Embryonic facial prominence (tissue), 1 donor: ENCODE measurements around the gene SNX5.
A peak's percentile ranks its signal among the peaks of the same experiment; 100 is the strongest.

Source experiments
- DNase-seq: peaks from one replicate; pipeline ENCODE4 v3.0.0-alpha.2; 2016; ENCODE audit errors: extremely low spot score

SNX5 gene

DNA sequence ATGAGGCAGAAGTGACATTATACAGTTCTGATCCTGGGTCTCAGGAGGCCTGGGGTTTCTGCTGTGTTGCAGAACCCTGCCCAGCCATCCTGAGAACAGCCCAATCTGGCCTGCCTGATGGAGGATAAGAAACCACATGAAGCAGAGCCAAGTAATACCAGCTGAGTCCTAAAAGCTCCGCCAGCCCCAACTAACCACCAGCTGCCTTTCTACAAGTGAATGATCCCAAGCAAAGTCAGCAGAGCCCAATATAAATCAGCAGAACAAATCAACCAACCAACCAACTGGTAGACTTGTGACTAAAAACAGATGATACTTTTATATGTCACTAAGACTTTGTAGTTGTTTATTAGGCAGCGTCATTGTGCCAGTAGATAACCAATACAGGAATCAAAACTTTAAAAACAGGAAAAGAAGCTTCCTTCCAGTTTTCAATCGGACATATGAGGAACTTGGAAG lies 52.1 kb downstream of the SNX5 start:
- DNase-seq: no peak

DNA sequence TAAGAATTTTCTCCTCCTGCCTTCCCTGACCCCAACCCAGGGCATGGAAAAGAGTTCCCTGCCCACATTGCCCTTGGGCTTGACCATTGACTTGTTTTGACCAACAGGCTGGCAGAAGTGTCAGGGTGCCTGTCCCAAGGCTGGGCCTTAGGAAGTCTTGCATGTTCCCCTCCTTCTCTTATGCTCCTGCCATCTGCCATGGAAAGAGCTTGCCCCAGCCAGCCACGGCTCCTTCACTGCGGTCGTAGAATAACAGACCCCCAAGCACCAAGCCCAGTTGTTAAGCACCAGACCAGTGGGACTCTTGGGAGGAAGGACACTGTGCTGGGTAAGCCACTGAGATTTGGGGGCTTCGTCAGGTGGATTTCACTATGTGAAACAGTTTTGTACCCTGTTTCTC lies 53.6 kb downstream of the SNX5 start:
- DNase-seq: no peak

DNA sequence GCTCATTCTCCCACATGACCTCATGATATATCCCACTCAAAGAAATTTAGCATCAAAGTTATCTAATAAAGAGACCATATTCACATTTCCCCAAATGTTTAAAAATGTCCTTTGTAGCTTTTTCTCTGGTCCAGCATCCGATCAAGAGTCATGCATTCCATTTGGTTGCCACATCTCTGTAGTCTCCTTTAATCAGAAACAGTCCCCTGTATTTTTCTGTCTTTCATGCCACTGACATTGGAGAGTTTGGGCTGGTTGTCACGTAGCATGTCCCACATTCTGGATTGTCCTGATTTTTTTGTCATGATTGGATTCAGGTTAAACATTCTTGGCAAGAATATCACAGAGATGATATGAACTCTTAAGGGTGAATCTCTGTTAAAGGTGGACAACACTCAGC lies 55.7 kb downstream of the SNX5 start:
- no peak for DNase-seq

DNA sequence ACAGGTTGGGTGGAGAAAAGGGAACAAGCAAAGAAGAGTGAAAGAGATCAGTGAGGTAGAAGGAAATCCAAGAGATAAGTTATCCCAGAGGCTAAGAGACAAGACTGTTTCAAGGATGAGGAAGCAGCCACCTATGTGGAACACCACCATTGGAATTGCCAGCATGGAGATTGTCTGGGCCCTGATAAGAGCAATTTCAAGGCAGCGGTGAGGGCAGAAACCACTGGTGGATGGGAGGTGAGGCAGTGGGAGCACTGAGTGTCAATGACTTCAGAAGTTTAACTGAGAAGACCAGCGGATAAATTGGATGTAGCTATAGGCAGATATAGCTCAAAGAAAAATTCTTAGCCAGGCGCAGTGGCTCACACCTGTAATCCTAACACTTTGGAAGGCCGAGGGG lies 56.7 kb downstream of the SNX5 start:
- DNase-seq: no peak

DNA sequence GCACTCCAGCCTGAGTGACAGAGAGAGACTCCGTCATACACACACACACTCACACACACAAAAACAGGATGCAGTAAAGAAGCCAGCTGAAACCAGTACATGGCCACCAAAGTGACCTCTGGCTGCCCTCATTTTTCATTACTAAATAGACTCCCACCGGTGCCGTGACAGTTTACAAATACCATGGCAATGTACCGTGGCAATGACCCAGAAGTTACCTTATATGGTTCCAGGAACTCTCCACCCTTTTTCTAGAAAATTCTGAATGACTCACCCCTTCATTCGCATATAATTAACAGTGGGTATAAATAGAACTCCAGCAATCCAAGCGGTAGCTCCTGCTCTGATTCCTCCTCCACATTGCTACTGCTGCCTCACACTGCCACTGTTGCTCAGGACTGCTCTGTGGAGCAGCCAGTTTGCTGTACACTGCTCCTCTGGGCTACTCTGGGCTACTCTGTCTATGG lies 57.7 kb downstream of the SNX5 start:
- DNase-seq: peak; percentile 36

DNA sequence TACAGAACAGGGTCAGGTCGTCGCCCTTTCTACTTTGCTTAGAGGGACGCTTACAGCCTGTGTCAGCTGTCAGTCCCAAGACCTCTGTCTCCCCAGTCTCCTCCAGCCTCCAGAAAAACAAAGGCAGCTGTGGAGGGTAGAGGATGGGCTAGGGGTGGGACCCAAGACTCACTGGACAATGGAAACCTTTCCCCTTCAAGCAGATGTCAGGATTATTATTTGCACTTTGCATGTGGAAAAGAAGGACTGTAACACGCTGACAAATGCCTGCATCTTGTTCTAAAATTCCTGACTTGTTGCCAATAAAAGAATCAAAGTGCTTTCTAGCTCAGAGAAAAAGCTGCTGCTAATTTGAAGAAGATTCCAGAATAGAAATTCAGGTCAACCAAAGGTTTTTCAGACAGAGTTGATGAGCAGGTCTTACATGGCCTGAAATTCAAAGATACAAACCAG lies 58.7 kb downstream of the SNX5 start:
- no peak for DNase-seq

DNA sequence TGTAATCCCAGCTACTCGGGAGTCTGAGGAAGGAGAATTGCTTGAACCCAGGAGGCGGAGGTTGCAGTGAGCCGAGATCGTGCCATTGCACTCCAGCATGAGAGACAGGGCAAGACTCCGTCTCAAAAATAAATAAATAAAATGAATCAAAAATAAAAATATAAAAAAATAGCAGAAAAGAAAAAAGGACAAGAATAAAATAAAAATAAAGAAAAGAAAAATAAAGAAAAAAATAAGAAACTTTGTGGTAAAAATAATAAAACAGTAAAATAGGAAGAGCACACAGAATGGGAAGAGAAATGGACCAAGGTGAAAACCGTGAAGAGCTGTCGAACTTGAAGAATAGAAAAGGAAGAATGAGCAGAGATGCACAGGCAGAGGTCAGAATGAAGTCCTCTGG lies 63.0 kb downstream of the SNX5 start:
- DNase-seq: no peak

DNA sequence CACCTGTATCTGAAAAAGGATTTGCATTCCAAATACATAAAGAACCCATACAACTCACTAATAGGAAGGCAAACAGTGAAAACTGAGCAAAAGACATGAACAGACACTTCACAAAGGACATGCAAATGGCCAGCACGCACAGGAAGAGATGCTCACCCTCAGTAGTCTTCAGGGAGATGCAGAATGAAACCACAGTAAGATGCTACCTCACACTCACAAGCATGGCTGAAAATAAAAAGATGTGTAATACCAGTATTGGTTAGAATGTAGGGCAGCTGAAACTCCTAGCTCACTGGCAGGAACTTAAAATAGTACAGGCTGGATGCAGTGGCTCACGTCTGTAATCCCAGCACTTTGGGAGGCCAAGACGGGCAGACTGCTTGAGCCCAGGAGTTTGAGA lies 64.6 kb downstream of the SNX5 start:
- DNase-seq: no peak

DNA sequence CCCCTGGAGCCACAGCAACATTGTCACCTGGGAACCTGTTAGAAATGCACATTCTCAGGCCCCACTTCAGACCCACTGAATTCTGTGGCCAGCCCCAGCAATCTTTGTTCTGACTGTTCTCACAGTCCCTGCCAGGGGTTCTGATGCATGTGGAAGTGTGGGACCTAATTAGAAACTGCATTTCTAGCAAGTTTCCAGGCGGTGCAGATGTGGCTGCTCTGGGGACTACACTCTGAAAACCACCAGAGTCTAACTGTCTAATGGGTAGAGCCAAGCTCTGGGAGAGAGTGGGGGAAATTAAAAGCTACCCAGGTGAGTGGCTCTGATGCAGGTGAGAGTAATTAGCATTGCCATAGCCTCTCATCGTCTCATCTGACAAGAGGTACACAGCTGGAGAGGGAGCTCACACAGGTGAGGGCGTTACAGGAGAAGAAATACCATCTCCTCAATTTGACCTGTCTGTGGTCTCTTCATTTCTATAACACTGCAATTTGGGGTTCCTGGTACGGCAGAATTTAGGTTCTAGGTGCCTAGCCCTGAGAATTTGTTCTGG lies 66.0 kb downstream of the SNX5 start:
- DNase-seq: no peak

DNA sequence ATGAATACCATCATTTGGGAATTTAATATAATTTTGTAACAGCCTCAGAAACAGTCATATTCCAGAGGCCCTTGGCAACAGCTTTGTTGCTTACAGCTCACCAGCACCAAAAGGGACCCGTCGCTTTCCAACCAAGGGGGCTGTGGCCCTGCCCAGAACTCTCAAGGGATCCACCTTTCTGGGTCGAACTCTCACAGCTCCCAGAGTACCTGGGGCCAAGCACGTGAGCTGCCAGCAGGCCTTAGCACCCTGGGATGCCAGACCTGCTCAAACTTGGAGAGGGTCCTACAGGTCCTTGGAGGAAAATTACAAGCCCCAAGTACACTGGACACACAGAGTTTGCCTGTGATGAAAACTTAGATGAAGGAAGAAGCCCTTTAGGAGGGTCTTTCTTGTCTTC lies 66.6 kb downstream of the SNX5 start:
- no peak for DNase-seq

DNA sequence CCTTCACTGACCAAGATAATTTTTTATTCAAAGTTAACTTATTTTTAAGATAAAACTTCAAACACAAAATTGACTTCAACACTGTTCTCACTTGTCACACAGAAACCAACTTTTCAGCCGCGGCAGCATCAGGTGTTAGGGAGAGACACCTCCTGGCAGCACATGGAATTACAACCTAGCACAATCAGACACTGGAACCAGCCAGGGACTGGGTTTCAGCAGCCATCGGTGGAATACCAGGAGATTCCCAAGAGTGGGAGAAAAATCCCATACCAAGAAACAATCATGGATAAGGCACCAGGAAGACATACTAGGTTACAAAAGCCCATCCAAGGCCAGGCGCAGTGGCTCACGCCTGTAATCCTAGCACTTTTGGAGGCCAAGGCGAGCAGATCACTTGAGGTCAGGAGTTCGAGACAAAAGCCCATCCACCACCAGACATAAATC lies 70.0 kb downstream of the SNX5 start:
- DNase-seq: peak; percentile 59

DNA sequence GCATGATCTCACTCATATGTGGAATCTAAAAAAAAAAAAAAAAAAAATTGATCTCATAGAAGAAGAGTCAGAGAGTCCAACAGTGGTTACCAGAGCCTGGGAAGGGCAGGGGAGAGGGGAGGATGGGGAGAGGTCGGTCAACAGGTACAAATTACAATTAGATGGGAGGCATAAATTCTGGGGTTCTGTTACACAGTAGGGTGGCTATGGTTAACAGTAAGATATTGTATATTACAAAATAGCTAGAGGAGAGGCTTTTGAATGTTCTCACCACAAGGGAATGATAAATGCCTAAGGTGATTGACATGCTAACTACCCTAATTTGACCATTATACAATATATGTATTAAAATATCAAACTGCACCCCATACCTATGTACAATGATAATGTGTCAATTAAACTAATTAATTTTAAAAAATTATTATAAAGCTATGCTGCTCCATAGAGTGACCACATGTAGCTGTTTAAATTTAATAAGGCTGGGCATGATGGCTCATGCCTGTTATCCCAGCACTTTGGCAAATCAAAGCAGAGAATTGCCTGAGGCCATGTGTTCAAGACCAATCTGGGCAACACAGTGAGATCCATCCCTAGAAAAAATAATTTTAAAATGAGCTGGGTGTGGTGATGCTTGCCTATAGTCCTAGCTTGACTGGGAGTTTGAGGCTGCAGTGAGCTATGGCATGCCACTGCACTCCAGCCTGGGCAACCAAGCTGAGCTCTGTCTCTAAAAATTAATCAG lies 70.9 kb downstream of the SNX5 start:
- DNase-seq: no peak

DNA sequence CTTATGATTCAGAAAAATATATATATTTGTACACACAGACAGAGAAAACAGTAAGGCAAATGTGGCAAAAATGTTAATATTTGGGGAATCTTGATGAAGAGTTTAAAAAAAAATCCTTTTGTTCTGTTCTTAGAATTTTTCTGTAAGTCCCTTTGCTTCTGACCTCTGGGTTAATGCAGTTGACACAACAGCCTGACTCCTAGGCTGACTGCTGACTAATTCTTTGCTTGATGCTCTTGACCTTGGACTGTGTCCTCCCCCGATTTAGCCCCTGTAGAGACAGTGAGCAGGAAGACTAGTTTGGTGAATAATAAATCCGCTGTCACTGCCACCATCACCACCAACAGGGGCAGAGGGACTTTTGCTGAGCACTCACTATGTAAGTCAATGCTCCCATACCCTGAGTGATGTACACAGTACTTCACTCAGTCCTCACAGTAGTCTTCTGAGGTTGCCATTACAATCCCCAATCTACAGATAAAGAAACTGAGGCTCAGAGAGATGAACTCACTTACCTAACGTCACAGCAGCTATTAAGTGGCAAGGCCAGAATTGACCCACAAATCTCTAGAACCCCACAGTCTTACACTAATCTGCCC lies 71.7 kb downstream of the SNX5 start:
- DNase-seq: no peak

DNA sequence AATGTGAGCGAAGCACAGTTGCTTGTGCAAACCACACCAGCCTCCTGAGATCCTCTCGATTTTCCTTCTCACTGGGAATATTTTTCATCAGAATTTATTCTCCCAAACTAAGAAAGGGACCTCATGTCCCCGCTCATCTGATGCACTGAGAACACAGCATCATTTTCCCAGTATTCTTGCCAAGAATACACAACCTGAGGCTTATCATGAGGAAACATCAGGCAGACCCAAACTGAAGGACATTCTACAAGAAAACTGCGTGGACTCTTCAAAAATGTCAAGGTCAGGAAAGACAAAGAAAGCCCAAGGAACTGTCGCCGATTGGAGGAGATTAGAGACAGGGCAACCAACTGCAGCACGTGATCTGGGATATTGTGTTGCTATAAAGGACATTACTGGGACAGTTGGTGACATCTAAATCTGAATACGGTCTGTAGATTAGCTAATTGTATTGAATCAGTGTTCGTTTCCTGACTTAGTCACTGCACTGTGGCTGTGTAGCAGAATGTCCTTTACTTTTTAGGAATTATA lies 72.3 kb downstream of the SNX5 start:
- DNase-seq: no peak

DNA sequence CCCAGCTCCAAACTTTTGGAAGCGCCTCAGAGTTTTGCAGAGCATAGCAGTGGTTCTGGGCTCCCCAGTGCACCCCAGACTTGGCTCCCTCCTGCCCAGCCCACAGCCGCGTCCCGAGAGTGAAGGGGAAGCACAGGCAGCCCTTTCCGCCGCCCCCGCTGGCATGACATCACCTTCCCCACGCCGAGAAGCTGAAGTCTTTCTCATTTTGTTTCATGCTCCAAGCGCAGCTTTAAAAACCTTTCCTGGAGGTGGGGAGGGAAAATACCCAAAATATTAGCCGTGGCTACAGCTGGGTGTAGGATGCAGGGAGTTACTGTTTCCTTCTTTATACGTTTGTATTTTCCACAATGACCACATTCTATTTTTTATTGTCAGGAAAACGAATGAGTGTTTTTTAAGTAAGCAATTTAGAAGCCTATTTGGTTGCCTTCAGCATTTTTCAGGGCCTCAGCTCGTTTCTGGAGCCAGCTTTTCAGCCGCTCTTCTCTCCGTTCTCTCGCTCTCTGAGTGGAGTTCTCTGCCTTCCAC lies 72.9 kb downstream of the SNX5 start:
- peak; percentile 40 for DNase-seq

DNA sequence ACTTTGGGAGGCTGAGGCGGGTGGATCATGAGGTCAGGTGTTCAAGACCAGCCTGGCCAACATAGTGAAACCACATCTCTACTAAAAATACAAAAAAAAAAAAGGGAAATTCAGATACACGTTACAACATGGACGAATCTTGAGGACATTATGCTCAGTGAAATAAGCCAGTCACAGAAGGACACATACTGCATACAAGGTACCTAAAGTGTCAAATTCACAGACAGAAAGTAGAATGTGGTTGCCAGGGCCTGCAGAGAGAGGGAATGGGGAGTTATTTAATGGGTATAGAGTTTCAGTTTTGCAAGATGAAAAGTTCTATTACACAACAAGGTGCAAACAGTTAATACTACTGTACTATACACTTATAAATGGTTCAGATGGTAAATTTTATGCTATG lies 75.1 kb downstream of the SNX5 start:
- DNase-seq: no peak

DNA sequence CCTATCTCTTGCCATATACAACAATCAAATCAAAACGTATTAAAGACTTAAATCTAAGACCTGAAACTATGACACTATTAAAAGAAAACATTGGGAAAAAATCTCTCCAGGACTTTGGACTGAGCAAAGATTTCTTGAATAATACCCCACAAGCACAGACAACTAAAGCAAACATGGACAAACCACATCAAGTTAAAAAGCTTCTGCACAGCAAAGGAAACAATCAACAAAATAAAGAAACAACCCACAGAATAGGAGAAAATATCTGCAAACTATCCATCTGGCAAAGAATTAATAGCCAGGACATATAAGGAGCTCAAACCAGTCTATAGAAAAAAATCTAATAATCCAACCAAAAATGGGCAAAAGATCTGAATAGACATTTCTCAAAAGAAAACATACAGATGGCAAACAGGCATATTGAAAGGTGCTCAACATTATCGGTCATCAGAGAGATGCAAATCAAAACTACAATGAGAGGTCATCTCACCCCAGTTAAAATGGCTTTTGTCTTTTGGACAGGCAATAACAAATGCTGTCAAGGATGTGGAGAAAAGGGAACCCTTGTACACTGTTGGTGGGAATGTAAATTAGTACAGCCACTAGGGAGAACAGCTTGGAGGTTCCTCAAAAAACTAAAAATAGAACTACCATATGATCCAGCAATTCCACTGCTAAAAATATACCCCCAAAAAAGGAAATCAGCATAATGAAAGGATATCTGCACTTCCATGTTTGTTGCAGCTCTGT lies 76.2 kb downstream of the SNX5 start:
- DNase-seq: no peak
